ENCODE results near the gene ACTN4. TPM values are rescaled to one million over a fixed set of nuclear protein-coding genes. Genes with fewer than 3 reads are reported as not detected.

The ACTN4 gene
- polyA plus RNA-seq, 1 experiment = 970 TPM

GRCh38 chr19:38682195-38682867 lies 34.9 kb downstream of the ACTN4 start:
- POLR2A ChIA-PET = no interaction called here
- no peak overlapping the region for H3K4me3 ChIP-seq (ENCODE audit: low read depth, low read length)
- TF ChIP-seq, protein P1, sequence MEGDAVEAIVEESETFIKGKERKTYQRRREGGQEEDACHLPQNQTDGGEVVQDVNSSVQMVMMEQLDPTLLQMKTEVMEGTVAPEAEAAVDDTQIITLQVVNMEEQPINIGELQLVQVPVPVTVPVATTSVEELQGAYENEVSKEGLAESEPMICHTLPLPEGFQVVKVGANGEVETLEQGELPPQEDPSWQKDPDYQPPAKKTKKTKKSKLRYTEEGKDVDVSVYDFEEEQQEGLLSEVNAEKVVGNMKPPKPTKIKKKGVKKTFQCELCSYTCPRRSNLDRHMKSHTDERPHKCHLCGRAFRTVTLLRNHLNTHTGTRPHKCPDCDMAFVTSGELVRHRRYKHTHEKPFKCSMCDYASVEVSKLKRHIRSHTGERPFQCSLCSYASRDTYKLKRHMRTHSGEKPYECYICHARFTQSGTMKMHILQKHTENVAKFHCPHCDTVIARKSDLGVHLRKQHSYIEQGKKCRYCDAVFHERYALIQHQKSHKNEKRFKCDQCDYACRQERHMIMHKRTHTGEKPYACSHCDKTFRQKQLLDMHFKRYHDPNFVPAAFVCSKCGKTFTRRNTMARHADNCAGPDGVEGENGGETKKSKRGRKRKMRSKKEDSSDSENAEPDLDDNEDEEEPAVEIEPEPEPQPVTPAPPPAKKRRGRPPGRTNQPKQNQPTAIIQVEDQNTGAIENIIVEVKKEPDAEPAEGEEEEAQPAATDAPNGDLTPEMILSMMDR (IDR thresholded peaks at IDR 0.05; ENCODE audit: insufficient read depth, low read depth, low read length) = no peak
- no peak for DNase-seq (ENCODE audit: low read depth)
- no peaks in the 10 kb centered on the region for H3K27me3 ChIP-seq (ENCODE audit: control insufficient read depth, insufficient read depth, low read length)
- peaks cover 8% of the 10 kb centered on the region for H3K36me3 ChIP-seq (ENCODE audit: control insufficient read depth, insufficient read depth, low read length)
- CTCF ChIA-PET = interaction anchor here (1.5 kb wide), 1 partner anchor 9 kb away, joined by 4 read pairs; no protein-coding TSS in a partner anchor

DNA sequence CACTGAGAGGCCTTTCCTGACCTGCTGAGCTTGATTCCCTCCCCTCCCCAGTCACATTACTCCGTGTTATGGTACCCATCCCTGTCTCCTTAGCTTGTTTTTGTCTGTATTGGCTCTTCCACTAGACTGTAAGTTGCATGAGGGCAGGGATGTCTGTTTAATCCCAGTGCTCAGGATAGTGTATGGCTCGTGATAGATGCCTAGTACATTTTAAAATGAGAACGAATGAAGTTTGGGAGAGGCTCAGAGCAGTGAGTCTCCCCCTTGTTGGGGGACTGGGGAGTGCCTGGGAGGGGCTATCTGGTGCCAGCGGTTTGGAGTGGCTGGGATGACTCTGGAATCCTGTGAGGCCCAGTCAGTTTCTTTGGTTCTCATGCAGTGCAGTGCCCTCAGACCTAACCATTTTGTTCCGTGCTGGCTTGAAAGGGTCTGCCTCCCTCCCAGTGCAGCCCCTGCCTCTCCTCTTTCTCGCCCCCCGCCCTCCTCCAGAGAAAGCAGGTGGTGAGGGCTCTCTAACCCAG lies 35.5 kb downstream of the ACTN4 start:
- DNase-seq (ENCODE audit: low read depth) = no peak
- POLR2A ChIA-PET = no interaction called here
- CTCF ChIA-PET = interaction anchor here (1.5 kb wide), 1 partner anchor 8 kb away, joined by 4 read pairs; no protein-coding TSS in a partner anchor
- Histone ChIP-seq H3K4me3 (ENCODE audit: low read depth, low read length) (no peak overlapping the region), H3K27me3 (ENCODE audit: control insufficient read depth, insufficient read depth, low read length) (no peaks in the 10 kb centered on the region), H3K36me3 (ENCODE audit: control insufficient read depth, insufficient read depth, low read length) (peaks cover 8% of the 10 kb centered on the region)
- TF ChIP-seq, protein P1 (IDR thresholded peaks at IDR 0.05; ENCODE audit: insufficient read depth, low read depth, low read length) = no peak

DNA sequence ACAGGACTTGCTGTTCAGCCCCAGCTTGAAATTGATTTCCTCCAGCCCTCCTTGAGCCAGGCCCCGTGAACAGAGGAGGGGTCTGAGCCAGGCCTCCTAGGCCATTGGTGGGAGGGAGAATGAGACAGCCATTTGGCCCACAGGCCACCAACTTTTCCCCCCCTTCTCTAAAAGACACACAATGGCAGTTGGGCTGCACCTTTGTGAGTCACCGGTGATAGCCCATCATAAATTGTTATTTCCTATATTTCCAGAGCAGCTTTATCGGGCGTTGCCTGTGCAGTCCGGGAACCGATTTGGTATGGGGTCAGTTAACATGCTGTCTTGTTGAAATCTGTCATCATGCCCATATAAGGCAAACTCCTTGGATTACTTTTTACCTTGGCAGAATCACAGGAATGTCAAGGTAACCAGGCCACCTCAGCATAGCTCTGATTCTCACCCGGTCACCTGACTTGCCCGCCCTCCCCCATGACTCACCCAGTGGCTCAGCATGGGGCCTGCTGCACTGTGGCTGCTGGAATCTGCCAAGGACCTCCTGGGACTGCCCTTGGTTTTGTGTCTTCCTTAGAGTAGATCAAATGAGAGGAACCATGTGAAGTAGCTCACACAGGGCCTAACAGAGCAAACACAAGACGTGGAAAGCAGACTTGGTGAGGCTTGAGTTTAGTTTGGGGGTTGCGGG lies 36.1 kb downstream of the ACTN4 start:
- peaks cover 8% of the 10 kb centered on the region for H3K36me3 ChIP-seq (ENCODE audit: control insufficient read depth, insufficient read depth, low read length)
- H3K27me3 ChIP-seq (ENCODE audit: control insufficient read depth, insufficient read depth, low read length) = no peaks in the 10 kb centered on the region
- TF ChIP-seq, protein P1 (IDR thresholded peaks at IDR 0.05; ENCODE audit: insufficient read depth, low read depth, low read length) = no peak
- CTCF ChIA-PET = interaction anchor here (0.6 to 1.5 kb wide), 3 partner anchors 8 to 49 kb away, joined by 3 to 4 read pairs (median 4); no protein-coding TSS in a partner anchor
- H3K4me3 ChIP-seq (ENCODE audit: low read depth, low read length) = no peak overlapping the region
- no peak for DNase-seq (ENCODE audit: low read depth)
- POLR2A ChIA-PET = no interaction called here

GRCh38 chr19:38684078-38684861 lies 36.8 kb downstream of the ACTN4 start:
- ChIA-PET CTCF (interaction anchor here (0.6 to 1.0 kb wide), 3 partner anchors 18 to 50 kb away, joined by 3 to 5 read pairs (median 4); no protein-coding TSS in a partner anchor), POLR2A (no interaction called here)
- Histone ChIP-seq H3K27me3 (ENCODE audit: control insufficient read depth, insufficient read depth, low read length) (no peaks in the 10 kb centered on the region), H3K36me3 (ENCODE audit: control insufficient read depth, insufficient read depth, low read length) (peaks cover 8% of the 10 kb centered on the region), H3K4me3 (ENCODE audit: low read depth, low read length) (no peak overlapping the region)
- TF ChIP-seq, protein P1 (IDR thresholded peaks at IDR 0.05; ENCODE audit: insufficient read depth, low read depth, low read length) = 0 out of 2 replicates have a peak, but pooled peaks have one; percentile 8
- peak; percentile 74 for DNase-seq (ENCODE audit: low read depth)

Data from BJ (cell line).